Measurements from ENCODE around the gene DELE1.

DNA sequence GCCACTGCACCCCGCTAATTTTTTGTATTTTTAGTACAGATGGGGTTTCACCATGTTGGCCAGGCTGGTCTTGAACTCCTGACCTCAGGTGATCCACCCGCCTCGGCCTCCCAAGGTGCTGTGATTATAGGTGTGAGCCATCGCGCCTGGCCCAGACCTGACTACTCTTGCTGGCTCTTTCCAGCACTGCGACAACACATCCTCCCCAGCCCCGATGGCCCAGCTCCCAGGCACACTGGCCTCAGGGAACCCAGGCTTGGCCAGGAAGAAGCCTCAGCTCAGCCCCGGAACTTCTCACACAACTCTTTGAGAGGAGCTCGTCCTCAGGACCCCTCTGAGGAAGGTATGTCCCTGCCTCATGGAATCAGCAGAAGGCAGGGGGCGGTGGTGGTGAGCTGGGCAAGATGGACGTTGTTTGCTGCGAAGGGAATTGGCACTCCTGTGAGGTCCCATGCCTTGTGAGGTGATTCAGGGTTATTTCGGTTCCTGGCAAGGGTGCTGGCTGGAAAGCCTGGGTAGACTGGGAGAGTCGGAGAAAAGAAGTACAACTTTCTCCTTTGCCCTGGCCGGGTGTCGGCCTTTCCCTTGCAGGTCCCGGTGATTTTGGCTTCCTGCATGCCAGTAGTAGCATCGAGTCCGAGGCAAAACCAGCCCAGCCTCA, 5.9 kb downstream of the DELE1 start:
- TF ChIP-seq, protein P1, sequence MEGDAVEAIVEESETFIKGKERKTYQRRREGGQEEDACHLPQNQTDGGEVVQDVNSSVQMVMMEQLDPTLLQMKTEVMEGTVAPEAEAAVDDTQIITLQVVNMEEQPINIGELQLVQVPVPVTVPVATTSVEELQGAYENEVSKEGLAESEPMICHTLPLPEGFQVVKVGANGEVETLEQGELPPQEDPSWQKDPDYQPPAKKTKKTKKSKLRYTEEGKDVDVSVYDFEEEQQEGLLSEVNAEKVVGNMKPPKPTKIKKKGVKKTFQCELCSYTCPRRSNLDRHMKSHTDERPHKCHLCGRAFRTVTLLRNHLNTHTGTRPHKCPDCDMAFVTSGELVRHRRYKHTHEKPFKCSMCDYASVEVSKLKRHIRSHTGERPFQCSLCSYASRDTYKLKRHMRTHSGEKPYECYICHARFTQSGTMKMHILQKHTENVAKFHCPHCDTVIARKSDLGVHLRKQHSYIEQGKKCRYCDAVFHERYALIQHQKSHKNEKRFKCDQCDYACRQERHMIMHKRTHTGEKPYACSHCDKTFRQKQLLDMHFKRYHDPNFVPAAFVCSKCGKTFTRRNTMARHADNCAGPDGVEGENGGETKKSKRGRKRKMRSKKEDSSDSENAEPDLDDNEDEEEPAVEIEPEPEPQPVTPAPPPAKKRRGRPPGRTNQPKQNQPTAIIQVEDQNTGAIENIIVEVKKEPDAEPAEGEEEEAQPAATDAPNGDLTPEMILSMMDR (IDR thresholded peaks at IDR 0.05) = no peak
- TF ChIP-seq POLR2A (IDR thresholded peaks at IDR 0.05) (no peak), POLR2AphosphoS5 (IDR thresholded peaks at IDR 0.05) (no peak), EP300 (IDR thresholded peaks at IDR 0.05) (no peak)

Measured in suprapubic skin (tissue), 4 donors.